ENCODE measurements around the gene RFPL1.
A peak's percentile ranks its signal among the peaks of the same experiment; 100 is the strongest.
"Not testable (repeated sequence)": the region's sequence is repeated elsewhere in the genome, so short reads cannot be mapped to it uniquely, and the experiment has no call there.

Gene RFPL1

DNA sequence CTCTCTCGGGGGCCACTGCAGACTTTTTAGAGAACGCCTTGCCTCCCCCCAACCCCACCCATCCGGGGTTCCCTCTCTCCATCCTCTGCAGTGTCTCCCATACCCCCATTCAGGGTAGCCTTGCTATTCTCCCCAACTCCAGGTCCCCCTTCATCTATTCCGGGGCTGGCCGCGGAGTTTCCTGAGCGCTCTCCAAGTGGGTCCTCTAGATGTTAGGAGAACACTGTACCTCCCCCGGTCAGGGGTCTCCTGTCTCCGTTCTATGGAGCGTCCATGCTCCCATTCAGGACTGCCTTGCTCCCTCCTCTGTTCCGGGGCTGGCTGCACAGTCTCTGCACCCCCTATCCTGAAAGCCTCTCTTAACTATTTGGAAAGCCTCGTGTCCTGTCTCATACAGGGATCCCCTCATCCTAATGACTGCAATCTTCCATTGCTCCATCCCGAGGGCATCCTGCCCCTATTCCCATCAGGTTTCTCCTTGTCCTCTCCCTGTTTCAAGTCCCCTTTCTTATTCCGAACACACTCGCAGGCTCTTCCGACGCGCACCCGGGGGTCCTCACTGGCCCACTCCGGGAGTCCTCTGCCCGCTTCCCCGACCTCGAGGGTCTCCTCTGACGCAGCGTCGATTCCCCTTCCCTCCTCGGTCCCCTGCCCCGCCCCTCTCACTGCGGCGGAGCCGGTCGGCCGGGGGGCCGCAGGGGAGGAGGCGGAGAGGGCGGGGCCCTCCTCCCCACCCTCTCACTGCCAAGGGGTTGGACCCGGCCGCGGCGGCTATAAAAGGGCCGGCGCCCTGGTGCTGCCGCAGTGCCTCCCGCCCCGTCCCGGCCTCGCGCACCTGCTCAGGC, 41.3 kb downstream of the RFPL1 start, which contains the start of gene NEFH:
Gene NEFH, plus strand, starts transcription at position 802 of the 845 bp plus-strand sequence. CDS start 45 bp downstream, outside the sequence.
- no peak for DNase-seq (ENCODE audit: low read depth)

- DNase-seq (ENCODE audit: low read depth) = no peak
These were observed 41.8 kb downstream of the RFPL1 start for GRCh38 chr22:29480262-29480511.

- peak; percentile 68 for DNase-seq (ENCODE audit: low read depth)
These were observed 42.3 kb downstream of the RFPL1 start for GRCh38 chr22:29480512-29481264.

DNA sequence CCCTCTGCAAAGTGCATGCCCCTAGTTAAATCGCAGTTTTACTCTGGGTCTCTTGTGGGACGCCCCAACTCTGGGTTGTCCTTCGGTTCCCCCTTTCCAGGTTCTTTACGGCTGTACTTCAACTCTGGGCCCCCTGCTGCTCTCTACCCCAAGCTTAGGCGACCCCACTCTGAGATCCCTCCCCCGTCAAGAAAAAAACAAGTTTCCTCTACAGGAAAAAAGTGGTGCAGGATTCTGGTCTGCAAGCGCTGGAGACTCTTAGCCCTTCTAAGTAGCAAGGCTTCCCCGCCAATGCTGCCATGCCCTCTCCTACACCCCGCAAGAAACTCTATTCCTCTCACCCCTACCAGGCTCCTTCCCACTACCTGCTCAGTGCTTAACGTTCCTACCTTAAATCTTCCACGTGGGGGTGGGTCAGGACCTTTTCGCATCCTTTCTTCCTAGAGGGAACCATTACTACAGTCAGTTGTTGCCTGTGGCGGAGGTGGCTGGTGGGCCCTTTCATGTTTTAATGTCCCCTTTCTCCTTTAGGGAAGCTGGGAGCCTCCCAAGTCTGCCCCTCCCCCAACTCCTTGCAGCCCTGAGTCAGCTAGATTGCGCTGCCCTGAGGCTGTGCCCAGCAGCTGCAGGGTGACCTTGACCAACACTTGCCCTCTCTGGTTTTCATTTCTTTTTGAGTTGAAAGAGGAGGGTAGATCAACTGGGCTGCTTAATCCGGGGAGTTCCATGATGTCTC, 43.0 kb downstream of the RFPL1 start:
- no peak for DNase-seq (ENCODE audit: low read depth)

DNA sequence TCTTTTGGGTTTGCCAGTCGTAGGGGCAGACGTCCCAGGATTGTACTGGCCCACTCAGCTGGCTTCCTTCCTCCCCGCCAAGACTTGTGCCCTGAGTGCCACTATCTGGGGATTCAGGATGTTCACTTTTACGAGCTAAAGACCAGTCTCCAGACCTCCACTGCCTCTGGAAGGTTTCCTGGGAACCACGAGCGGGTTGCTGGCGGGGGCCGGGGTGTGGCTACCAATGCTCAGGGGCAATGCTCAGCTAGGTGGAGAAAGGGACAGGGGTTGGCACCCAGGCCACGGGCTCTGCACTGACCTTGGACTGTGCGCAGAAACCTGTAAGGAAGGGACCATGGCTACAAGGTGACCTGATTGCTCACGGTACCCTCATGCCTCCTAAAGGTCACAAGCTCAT, 43.9 kb downstream of the RFPL1 start:
- no peak for DNase-seq (ENCODE audit: low read depth)

GRCh38 chr22:29482726-29483125, 44.3 kb downstream of the RFPL1 start:
- DNase-seq (ENCODE audit: low read depth) = no peak

- no peak for DNase-seq (ENCODE audit: low read depth)
These were observed 44.9 kb downstream of the RFPL1 start for GRCh38 chr22:29483254-29483653.

GRCh38 chr22:29484642-29485041, 46.3 kb downstream of the RFPL1 start:
- no peak for DNase-seq (ENCODE audit: low read depth)

- DNase-seq (ENCODE audit: low read depth) = no peak
These were observed 47.1 kb downstream of the RFPL1 start for GRCh38 chr22:29485448-29485847.

DNA sequence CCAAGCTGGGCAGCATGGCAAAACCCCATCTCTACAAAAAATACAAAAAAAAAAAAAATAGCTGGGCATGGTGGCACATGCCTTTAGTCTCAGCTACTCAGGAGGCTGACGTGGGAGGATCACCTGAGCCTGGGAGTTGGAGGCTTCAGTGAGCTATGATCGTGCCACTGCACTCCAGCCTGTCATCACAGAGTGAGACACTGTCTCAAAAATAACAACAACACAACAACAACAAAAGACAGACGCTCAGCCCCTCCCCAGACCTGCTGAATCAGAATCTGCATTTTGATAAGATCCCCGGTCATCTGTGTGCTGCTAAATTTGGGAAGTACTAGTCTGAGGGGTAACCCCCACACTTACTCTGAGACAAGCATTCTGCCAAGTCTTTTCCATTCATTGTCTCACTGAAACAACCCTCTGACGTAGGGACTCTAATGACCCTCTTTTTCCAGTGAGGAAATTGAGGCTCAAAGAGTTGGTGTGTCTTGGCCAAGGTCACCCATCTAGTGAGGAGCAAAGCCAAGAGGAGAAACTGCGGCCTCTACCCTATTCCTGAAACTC, 49.1 kb downstream of the RFPL1 start:
- no peak for DNase-seq (ENCODE audit: low read depth)

- not testable (repeated sequence) for DNase-seq (ENCODE audit: low read depth)
These were observed 50.9 kb downstream of the RFPL1 start for GRCh38 chr22:29489127-29489780.

GRCh38 chr22:29491012-29491411, 52.6 kb downstream of the RFPL1 start:
- no peak for DNase-seq (ENCODE audit: low read depth)

All from CMK (cell line).